Measurements from ENCODE around the gene LRRC72. TPM values are rescaled to one million over a fixed set of nuclear protein-coding genes. Genes with fewer than 3 reads are reported as not detected.

LRRC72 gene
- polyA plus RNA-seq, 1 donor (not counting 4 experiments of a cell fraction or from before 2014, with no cell fraction given), result not detected

- dilution Hi-C loops (cut with MboI; ENCODE audit: extremely low pct_ligation_motif_present, low sequenced_read_pairs), result no loop called here
- no peaks in the 10 kb centered on the region for H3K9me1 ChIP-seq (ENCODE audit: control insufficient read depth, extremely low read depth, insufficient read depth, low read length)
- H3K9ac ChIP-seq (ENCODE audit: control insufficient read depth, extremely low read depth, insufficient read depth, low read length), result no peak overlapping the region
- no peak for DNase-seq (ENCODE audit: low read depth, low spot score)
- H3K4me1 ChIP-seq (ENCODE audit: control insufficient read depth, extremely low read depth, insufficient read depth, low read length), result no peaks in the 10 kb centered on the region
- H2AFZ ChIP-seq (ENCODE audit: control insufficient read depth, low read length), result no peak overlapping the region
- no peak overlapping the region for H3K27ac ChIP-seq (ENCODE audit: control insufficient read depth, insufficient read depth, low read length)
- H4K20me1 ChIP-seq (ENCODE audit: control insufficient read depth, extremely low read depth, insufficient read depth, low read length), result no peaks in the 10 kb centered on the region
- no peak overlapping the region for H3K4me3 ChIP-seq (ENCODE audit: control insufficient read depth in 2 of 3, extremely low read depth in 1 of 3, insufficient read depth in 2 of 3, low read depth in 1 of 3, low read length in 3 of 3)
- no peaks in the 10 kb centered on the region for H3K27me3 ChIP-seq (ENCODE audit: control insufficient read depth, extremely low read depth, insufficient read depth, low read length)
- H3K4me2 ChIP-seq (ENCODE audit: control insufficient read depth, extremely low read depth, insufficient read depth, low read depth, low read length), result no peak overlapping the region
- TF ChIP-seq CTCF (optimal IDR thresholded peaks at IDR 0.05 in 1 of 3, IDR thresholded peaks at IDR 0.05 in 1 of 3, conservative IDR thresholded peaks at IDR 0.05 in 1 of 3; ENCODE audit: extremely low read depth in 1 of 3, insufficient read depth in 2 of 3, low read length in 3 of 3) (no peak), EZH2 (IDR thresholded peaks at IDR 0.05; ENCODE audit: low read length) (no peak)
- no peaks in the 10 kb centered on the region for H3K9me3 ChIP-seq (ENCODE audit: control insufficient read depth, low read depth, low read length)
- H3K79me2 ChIP-seq (ENCODE audit: control insufficient read depth, insufficient read depth, low read length), result no peaks in the 10 kb centered on the region
- FAIRE-seq, result no peak
- no peaks in the 10 kb centered on the region for H3K36me3 ChIP-seq (ENCODE audit: control insufficient read depth in 2 of 2, extremely low read depth in 1 of 2, insufficient read depth in 2 of 2, low read length in 2 of 2)
These were observed 16.8 kb upstream of the LRRC72 start for GRCh38 chr7:16509829-16510228.

GRCh38 chr7:16511314-16511713 lies 15.3 kb upstream of the LRRC72 start:
- H3K9me1 ChIP-seq (ENCODE audit: control insufficient read depth, extremely low read depth, insufficient read depth, low read length), result no peaks in the 10 kb centered on the region
- H2AFZ ChIP-seq (ENCODE audit: control insufficient read depth, low read length), result no peak overlapping the region
- no peak overlapping the region for H3K27ac ChIP-seq (ENCODE audit: control insufficient read depth, insufficient read depth, low read length)
- no peak overlapping the region for H3K9ac ChIP-seq (ENCODE audit: control insufficient read depth, extremely low read depth, insufficient read depth, low read length)
- H3K27me3 ChIP-seq (ENCODE audit: control insufficient read depth, extremely low read depth, insufficient read depth, low read length), result no peaks in the 10 kb centered on the region
- no peaks in the 10 kb centered on the region for H3K4me1 ChIP-seq (ENCODE audit: control insufficient read depth, extremely low read depth, insufficient read depth, low read length)
- H4K20me1 ChIP-seq (ENCODE audit: control insufficient read depth, extremely low read depth, insufficient read depth, low read length), result no peaks in the 10 kb centered on the region
- FAIRE-seq (no peak), DNase-seq (ENCODE audit: low read depth, low spot score) (no peak)
- H3K79me2 ChIP-seq (ENCODE audit: control insufficient read depth, insufficient read depth, low read length), result no peaks in the 10 kb centered on the region
- no peaks in the 10 kb centered on the region for H3K9me3 ChIP-seq (ENCODE audit: control insufficient read depth, low read depth, low read length)
- no peak overlapping the region for H3K4me3 ChIP-seq (ENCODE audit: control insufficient read depth in 2 of 3, extremely low read depth in 1 of 3, insufficient read depth in 2 of 3, low read depth in 1 of 3, low read length in 3 of 3)
- H3K4me2 ChIP-seq (ENCODE audit: control insufficient read depth, extremely low read depth, insufficient read depth, low read depth, low read length), result no peak overlapping the region
- dilution Hi-C loops (cut with MboI; ENCODE audit: extremely low pct_ligation_motif_present, low sequenced_read_pairs), result no loop called here
- TF ChIP-seq CTCF (optimal IDR thresholded peaks at IDR 0.05 in 1 of 3, IDR thresholded peaks at IDR 0.05 in 1 of 3, conservative IDR thresholded peaks at IDR 0.05 in 1 of 3; ENCODE audit: extremely low read depth in 1 of 3, insufficient read depth in 2 of 3, low read length in 3 of 3) (no peak), EZH2 (IDR thresholded peaks at IDR 0.05; ENCODE audit: low read length) (no peak)
- H3K36me3 ChIP-seq (ENCODE audit: control insufficient read depth in 2 of 2, extremely low read depth in 1 of 2, insufficient read depth in 2 of 2, low read length in 2 of 2), result no peaks in the 10 kb centered on the region

Data from keratinocyte (primary cell).